NCI-H2029 (cell line): Measurements from ENCODE around the gene CWF19L2.
"Not testable (repeated sequence)": the region's sequence is repeated elsewhere in the genome, so short reads cannot be mapped to it uniquely, and the experiment has no call there.

Experiments
- DNase-seq: peaks from one replicate; lab custom pipeline; 2025; lab: John Stamatoyannopoulos, UW

CWF19L2 gene

DNA sequence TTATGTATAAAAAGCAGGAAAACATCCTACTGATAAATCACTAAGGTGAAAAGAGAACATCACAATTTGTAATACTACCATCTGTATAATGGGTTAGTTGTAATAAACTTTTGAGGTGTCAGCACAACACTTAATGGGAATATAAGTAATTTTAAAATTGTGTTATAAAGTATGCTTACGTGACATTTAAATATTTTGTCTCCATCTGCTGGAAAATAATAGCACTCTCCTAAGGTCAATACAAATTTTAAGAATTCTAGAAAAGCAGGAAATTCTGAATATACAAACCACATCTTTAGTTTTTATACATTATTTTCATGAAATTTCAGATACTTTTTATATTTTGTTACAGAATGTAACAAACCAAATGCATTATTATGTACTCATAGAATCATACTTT, 19.5 kb downstream of the CWF19L2 start:
- DNase-seq, result no peak

DNA sequence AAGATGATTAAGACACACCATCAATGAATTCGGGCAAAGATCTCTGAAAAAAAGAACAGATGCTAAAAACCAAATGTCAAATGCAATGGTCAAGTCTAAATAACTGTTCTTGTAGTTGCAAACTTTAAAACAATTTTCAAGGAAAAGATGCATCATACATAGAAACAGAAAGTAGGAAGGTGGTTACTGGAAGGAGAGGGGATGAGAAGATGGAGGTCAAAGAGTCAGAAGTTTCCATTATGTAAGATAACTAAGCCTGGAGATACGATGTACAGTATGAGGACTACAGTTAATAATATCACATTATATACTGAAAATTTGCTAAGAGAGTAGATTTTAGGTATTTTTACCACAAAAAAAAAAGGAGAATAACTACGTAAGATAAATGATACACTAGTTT, 27.1 kb downstream of the CWF19L2 start:
- no peak for DNase-seq

DNA sequence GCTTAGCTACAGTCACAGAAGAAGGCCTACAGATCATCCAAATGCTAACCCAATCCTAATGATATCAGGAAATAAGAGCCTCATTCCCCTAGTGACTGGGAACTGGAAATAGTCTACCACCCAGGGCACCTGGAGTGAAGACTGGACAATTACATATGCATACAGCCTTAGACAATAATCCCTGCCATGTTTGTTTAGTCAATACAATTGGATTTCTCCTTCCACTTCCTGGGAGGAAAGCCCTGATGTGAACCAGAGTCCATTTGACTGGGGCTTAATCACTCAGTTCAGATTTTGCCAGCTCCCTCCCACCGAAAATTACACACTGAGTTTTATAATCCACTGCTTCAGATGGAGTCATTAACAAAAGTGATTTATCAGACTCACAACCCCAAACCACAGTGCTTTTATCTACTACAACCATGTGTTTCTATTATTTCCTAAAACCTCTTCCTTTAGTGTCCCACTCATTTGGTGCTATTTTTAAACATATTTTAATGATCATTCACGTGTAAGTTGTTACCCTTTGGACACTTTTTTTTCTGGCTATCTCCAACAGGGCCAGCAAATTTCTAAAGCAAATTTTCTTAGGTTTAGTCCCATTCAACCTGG, 29.9 kb downstream of the CWF19L2 start:
- peak; percentile 12 for DNase-seq

DNA sequence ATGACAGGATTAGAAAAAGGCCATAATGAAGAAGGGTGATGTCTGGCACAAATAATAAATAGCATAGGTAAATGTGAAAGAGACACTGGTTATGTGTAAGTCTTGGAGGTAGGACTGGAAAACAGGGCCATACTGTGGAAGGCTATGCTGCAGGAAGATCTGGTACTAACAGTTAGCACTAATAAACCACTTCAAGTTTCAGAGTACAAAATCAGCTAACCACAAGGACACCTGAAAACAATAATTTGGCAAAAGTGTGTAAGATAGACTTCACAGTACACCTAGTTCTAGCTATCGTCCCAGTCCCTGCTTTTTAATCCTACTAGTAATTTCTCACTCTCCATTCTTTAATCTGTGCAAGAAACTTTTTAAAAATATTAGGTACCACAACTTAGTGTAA, 44.3 kb downstream of the CWF19L2 start:
- no peak for DNase-seq

DNA sequence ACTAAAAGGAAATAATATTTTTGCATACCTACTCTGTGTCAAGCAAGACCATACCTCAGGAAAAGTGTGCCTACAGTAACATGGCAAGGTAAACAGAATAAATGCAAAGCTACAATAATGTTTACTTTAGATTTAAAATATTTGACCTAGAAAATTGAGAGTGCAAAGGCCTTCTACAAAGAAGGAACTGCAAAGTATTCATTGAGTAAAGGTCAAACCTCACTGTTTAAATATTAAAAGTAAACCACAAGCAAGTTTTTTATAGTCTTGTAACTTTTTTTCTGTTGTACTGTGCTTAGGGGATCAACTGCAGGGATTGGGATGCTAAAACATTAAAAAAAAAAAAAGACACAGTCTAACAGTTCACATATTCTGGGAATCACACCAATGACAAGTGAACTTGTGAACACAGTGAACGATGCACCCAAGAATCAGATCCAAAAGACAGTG, 48.8 kb downstream of the CWF19L2 start:
- DNase-seq, result no peak

DNA sequence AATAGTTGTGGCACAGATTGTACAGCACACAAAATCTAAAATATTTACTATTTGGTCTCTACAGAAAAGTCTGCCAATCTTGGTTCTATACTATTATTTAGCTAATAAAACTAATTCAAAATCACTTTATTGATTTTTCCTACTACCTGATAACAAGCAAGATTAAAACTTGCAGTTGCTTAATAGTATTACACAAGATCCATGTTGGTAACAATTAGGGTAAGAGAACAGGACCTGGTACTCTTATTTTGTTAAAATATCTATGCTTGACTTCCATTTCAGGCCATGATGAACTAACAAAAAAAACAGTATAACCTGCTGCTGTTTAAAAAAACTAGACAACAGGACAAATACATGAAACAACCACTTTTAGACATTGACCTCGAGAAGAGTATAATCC, 52.4 kb downstream of the CWF19L2 start:
- no peak for DNase-seq

DNA sequence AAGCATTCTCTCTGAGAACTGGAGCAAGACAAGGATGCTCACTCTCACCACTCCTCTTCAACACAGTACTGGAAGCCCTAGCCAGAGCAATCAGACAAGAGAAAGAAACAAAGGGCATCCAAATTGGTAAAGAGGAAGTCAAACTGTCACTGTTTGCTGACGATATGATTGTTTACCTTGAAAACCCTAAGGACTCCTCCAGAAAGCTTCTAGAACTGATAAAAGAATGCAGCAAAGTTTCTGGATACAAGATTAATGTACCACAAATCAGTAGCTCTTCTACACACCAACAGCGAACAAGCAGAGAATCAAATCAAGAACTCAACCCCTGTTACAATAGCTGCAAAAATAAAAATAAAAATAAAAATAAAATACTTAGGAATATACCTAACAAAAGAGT, 56.5 kb downstream of the CWF19L2 start:
- not testable (repeated sequence) for DNase-seq

DNA sequence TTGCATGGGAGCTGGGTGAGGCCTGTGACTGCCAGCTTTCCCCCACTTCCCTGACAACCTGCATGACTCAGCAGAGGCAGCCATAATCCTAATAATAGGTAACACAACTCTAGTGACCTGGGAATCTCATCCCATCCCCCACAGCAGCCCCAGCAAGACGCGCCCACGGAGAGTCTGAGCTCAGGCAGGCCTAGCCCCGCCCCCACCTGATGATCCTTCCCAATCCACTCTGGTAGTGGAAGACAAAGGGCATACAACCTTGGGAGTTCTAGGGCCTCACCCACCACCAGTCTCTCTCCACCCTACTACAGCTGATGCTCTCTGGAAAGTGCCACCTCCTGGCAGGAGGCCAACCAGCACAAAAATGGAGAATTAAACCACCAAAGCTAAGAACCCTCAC, 60.3 kb downstream of the CWF19L2 start:
- DNase-seq, result no peak

DNA sequence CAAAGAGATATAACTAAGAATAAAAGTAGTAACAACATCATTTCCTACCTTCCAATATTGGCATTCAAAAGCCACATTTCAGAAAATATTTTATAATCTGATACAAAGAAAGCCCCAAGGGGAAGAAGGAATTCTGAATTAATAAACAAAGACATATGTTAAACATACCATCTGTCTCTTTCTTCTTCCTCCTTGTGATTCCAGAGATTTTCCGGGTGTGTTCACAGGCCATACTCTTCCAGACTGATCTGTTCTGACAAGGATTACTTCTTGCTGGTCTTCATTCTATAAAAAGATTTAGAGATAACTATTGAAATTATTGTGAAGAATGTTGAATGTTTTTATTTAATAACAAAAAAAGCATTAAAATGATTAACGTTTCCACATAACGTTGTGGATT, 65.0 kb downstream of the CWF19L2 start:
- DNase-seq, result no peak

DNA sequence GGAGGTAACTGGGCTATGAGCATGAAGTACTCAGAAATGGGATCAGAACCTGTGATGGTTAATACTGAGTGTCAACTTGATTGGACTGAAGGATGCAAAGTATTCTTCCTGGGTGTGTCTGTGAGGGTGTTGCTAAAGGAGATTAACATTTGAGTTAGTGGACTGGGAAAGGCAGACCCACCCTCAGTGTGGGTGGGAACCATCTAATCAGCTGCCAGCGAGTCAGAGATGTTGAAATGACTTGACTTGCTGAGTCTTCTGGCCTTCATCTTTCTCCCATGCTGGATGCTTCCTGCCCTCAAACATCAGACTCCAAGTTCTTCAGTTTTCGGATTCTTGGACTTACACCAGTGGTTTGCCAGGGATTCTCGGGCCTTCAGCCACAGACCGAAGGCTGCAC, 66.9 kb downstream of the CWF19L2 start:
- not testable (repeated sequence) for DNase-seq

DNA sequence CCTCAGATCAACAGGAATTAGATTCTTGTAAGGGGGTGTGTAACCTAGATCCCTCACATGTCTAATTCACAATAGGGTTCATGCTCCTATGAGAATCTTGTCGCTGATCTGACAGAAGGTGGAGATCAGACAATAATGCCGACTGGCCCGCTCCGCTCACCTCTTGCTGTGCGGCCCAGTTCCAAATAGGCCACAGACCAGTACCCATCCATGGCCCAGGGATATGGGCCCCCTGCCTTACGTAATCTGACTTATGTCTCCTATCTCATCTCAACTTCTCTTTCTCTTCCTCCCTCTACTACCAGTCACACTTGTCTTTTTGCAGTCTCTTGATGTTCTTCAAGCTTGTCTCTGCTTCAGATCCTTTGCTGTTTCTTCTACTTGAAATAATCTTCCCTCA, 70.0 kb downstream of the CWF19L2 start:
- no peak for DNase-seq

DNA sequence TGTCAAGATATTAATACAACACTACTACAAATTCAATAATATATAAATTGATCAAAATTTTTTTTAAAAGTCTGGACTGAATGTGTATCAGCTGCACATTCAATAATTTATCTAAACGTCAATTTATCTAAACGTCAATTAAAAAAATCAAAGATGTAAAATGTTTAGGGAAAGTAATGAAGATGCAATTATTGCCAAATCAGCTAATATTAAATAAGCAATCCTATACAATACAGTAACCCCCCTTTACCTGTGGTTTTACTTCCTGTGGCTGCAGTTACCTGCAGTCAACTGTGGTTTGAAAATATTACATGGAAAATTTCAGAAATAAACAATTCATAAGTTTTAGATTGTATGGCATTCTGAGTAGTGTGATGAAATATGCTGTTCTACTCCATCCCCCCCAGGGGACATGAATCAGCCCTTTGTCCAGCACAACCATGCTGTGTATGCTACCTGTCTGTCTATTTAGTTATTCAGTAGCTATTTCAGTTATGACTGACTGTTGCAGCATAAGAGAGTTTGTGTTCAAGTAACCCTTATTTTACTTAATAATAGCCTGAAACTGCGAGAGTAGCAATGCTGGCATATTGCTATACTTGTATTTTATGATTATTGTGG, 72.2 kb downstream of the CWF19L2 start:
- no peak for DNase-seq

DNA sequence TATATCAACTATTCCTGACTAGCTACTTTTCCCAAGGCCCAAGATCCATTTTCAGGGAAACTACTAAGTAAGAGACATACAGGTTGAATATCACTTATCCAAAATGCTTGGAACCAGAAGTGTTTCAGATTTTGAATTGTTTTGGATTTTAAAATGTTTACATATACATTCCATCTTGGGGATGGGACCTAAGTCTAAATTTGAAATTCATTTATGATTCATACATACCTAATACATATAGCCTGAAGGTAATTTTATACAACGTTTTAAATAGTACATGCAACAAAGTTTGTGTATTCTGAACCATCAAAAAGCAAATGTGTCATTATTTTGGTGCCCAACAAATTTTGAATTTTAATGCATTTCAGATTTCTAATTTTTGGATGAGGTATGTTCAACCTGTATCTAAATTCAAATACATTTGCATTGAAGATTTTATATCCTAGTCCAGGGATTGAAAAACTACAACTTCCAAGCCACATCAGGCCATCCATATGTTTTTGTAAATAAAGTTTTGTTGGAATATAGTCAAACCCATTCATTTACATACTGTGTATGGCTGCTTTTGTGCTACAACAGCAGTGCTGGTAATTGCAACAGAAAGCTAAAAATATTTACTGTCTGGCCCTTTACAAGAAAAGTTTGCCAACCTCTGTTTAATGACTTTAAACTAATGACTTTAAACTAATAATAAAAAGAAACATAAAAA, 73.3 kb downstream of the CWF19L2 start:
- no peak for DNase-seq

DNA sequence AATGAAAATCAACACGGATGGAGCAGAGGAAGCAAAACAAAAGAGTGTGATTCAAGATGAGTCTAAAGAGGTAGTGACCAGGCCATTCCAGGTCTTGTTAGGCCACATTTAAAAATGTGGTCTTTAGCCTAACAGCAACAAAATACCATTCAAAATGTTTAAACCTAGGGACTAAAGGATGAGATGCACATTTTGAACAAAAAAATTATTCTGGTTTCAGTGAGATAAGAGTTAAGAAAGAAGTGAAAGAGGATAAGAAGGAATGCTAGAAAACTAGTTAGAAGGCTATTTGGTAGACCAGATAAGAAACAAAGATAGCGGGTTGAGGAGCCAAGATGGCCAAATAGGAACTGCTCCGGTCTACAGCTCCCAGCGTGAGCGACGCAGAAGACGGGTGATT, 85.2 kb downstream of the CWF19L2 start:
- no peak for DNase-seq

DNA sequence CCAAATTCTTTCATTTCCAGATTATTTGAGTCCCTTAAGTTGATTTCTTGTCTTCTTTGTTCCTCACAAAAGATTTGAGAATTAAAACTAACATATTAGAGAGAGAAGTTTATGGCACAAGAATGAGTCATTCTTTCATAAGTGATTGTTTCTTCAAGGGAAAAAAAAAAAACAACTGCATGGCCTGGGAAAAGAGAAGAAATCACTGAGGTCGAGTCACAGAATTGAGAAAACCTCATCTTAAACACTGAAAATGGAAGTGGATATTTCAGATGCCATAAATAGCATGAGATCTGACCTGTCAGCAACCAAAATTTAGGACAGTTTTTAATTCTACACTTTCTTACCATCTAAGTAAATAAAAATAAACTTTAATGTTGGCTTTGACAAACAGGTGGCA, 87.2 kb downstream of the CWF19L2 start:
- DNase-seq, result no peak

DNA sequence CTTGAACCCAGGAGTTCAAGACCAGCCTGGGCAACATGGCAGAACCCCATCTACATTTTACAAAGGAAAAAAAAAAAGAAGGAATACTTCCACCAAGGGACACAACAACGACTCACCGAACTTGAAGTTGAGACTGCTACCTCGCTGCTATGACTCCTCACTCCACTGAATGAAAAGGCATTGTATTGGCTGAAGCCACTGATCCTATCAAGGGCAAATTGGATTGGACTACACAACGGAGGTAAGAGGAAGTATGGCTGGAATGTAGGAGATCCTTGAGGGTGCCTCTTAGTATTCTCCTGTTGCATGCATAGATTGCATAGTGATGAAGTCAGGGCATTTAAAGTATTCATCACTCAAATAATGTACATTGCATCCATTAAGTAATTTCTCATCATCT, 97.9 kb downstream of the CWF19L2 start:
- DNase-seq, result no peak

DNA sequence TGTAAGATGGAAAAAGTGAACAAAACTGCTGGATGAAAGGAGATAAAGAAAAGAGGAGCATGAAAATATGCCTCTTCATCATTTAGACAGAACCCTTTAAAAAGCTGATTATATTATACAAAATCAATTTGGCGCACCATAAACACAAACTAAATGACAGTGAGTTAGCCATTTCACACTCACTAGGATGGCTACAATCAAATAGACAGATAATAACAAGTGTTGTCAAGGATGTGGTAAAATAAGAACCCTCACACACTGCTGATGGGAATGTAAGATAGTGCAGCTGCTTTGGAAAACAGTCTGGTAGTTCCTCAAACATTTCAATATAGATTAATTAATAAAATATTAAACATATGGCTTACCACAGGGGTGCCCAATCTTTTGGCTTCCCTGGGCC, 99.7 kb downstream of the CWF19L2 start:
- no peak for DNase-seq

DNA sequence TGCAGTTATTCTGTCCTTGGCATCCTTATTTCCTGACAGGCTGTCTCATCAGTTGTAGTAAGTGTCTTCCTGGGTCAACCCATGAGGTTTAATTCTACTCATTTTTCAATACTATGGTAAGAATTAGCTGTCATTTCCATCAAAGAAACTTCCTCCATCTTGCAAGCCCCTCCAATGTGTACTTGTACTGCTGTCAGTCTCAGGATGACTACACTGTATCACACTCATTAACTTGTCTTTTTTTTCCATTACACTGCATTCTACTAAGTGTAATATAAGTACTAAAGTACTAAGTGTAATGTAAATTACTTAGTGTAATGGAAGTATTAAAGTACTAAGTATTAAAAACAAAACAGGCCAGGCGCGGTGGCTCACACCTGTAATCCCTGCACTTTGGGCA, 102.8 kb downstream of the CWF19L2 start:
- no peak for DNase-seq

DNA sequence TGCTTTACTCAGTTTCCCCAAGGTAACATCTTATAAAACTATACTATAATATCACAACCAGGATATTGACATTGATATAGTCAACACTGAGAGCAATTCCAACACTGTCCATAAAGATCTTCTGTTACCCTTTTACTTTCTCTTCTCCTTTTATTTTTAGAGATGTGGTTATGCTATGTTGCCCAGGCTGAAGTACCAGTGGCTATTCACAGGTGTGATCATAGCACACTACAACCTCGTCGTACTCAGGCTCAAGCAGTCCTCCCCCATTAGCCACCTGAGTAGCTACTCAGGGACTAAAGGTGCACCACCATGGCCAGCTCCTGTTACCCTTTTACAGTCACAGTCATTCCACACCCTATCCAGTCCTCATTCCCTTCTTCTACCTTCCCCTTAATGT, 119.7 kb downstream of the CWF19L2 start:
- DNase-seq, result no peak

DNA sequence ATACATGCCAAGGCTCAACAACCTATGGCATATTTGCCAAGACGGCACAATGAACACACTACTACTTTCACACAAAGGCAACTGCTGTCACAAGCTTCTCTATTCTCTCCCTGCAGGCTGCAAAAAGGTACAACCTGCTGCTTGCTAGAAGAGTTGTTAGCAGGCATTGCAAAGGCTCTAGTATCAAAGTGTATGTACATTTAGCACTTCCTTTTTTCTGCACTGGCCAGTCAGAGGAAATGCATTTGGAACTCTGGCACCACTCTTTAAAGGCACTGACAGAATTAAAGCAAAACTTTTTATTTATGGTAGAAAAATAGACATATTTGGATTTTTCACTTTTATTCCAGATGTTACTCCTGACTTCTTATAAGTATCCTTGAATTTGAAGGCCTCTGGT, 125.9 kb downstream of the CWF19L2 start:
- DNase-seq, result no peak

DNA sequence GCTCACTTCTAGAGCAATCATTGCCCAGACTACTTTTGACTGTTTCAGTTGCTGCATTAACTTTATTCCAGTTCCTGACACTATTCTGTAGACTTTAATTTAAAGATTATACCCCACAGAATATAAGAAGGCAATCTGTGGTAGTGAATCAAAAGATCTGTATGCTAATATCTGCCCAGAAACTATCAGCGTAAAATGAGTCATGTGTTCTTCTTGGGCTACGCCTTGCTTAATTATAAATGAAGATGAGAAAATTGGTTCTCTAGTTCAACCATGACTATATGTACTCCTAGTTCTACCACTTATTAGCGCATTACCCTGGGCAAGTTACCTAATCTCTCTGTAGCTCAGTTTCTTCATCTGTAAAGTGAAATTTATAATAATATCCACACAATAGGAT, 128.5 kb downstream of the CWF19L2 start:
- DNase-seq, result no peak

DNA sequence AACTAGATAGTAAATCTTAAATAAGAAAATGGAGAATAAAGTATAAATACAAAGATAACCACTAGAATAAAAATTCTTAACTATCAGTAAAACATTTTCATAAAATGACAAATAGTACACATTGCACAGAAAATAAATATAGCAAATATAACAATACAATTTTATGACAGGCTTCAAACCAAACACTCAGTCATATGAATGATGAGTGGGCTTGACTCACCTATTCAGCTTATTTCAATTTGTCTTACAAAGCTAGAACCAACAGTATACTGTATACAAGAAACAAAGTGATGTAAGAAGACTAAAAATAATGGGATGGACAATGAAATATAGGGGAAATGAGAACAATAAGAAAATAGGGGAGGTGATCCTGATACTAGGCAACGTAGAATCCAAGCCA, 141.2 kb downstream of the CWF19L2 start:
- DNase-seq, result no peak

DNA sequence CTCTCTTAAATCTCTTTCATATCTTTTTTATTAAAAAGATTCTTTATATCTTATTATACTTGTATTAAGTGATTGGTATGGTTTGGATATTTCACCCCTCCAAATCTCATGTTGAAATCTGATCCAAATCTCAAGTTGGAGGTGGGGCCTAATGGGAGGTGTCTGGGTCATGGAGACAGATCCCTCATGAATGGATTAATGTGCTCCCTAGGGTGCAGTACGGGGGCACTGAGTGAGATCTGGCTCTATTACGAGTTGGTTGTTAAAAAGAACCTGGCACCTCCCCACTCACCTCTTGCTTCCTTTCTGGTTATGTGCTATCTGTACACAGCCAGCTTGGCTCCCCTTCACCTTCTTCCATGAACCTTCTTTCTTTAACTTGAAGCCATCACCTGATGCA, 149.6 kb downstream of the CWF19L2 start:
- DNase-seq, result no peak

DNA sequence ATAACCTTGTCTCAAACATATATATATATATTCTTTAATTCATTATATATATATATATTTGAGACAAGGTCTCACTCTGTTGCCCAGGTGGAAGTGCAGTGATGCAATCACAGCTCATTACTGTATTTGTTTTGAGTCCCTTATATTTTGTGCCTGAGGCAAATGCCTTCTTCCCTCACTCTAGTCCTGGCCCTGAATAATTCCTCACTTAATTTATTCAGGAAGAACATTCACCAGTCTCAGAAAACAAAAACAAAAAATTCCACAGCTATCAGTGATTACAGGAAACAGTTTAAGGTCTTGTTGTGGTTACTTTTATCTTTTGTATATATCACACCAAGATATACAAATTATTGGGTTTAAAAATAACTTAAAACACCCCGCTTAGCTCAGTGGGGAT, 155.7 kb downstream of the CWF19L2 start:
- no peak for DNase-seq
